Left kidney (tissue), 2 donors: ENCODE results near the gene GMEB1. TPM values are rescaled to one million over a fixed set of nuclear protein-coding genes. Genes with fewer than 3 reads are reported as not detected.
"Not testable (repeated sequence)": the region's sequence is repeated elsewhere in the genome, so short reads cannot be mapped to it uniquely, and the experiment has no call there.

Experiments
- DNase-seq: peaks from one replicate; pipeline ENCODE4 v3.0.0-alpha.2; 2013
- polyA plus RNA-seq: library from polyadenylated mRNA; unstranded; fragments of 120-200 nt; gene quantifications from one replicate; pipeline ENCODE4 v1.2.1, GENCODE V29; 2013; ENCODE audit not compliant: insufficient read length

GMEB1 gene
- polyA plus RNA-seq, 1 donor: 20.6 TPM

DNA sequence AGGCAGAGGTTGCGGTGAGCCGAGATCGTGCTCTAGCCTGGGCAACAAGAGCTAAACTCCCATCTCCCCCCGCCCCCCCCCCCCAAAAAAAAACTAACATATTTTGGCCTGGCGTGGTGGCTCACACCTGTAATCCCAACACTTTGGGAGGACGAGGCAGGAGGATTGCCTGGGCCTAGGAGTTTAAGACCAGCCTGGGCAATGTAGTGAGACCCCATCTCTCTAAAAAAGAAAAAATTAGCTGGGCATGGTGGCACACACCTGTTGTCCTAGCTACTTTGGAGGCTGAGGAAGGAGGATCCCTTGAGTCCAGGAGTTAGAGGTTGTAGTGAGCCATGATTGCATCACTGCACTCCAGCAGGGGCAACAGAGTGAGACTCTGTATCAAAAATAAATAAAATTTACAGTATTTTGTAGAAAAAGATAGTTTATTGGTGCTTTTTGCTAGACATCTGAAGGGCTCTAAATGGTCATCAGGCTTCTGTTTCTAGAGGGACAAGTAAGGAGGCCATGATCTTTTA, 77.1 kb downstream of the GMEB1 start:
- DNase-seq: no peak

DNA sequence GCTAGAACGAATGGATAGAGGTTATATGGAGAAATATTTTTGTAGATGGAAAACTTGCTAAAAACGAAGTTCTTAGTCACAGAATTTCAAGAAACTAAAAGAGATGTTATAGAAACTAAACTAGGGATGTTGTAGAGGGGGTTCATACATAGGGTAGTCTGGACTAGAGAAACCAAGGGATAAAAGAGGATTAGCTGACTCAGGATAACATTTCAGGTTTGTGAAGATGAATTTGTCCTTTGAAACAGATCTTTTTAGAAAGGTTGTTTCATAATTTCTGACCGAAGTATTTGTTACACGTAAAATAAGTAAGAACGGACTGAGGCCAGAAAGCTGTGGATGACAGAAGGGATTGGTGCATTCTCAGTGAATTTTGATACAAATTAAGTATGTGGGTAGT, 81.7 kb downstream of the GMEB1 start:
- DNase-seq: no peak

- not testable (repeated sequence) for DNase-seq
These were observed 82.2 kb downstream of the GMEB1 start for GRCh38 chr1:28750771-28751294.

GRCh38 chr1:28751315-28752060, 82.9 kb downstream of the GMEB1 start:
- DNase-seq: no peak

DNA sequence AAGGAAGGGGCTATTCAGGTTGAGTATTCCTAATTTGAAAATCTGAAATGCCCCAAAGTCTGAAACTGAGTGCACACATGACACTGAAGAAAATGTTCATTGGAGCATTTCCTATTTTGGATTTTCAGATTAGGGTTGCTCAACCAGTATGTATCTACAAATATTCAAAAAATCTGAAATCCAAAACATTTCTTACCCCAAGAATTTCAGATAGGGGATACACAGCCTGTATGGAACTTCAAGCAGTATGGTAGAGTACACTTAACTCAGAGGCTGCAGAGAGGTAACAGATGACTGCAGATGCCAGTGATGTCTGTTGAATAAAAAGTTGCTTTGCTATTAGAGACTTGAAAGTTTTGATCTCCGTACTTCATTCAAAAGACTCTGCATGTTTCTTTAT, 87.1 kb downstream of the GMEB1 start:
- DNase-seq: no peak

DNA sequence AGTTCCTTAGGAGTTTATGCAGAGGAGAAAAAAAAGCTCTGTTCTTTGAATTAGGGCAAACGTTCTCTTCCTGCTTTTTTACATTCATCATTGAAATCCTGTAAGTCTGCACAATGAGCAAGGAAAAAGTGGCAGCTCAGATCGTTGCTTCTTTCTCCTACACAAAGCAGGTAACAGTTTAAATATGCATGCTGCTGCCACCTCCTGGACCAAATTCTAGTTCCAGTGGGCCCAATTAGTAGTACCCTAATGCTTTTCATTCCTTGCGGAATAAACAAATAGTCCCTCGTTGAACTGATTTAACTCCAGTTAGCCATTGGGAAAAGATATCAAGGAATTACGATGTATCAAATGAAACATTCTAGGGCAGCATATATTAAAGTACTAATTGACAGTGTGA, 88.3 kb downstream of the GMEB1 start:
- no peak for DNase-seq

GRCh38 chr1:28758420-28758819, 89.8 kb downstream of the GMEB1 start:
- DNase-seq: no peak

DNA sequence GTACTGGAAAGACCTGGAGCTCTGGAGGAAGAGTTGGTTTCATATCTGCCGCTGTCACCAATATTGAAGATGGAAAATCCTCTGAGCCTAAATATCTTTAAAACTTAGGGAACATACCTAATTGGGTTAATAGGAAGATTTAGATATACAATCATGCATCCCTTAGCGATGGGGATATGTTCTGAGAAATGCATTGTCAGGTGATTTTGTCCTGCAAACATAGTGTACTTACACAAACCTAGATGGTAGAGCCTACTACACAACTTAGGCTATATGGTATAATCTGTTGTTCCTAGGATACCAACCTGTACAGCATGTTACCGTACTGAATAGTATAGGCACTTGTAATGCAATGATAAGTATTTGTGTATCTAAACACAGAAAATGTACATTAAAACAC, 90.7 kb downstream of the GMEB1 start:
- DNase-seq: no peak

DNA sequence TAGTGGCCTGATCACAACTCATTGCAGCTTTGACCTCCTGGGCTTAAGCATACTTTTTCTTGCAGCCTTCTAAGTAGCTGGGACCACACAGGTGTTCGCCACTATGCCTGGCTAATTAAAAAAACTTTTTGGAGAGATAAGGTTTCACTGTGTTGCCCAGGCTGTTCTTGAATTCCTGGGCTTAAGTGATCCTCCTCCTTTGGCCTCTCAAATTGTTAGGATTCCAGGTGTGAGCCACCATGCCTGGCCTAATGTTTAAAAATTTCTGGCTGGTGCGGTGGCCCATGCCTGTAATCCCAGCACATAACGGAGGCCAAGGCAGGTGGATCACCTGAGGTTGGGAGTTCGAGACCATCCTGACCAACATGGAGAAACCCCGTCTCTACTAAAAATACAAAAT, 92.6 kb downstream of the GMEB1 start:
- DNase-seq: no peak

GRCh38 chr1:28766532-28767183, 98.1 kb downstream of the GMEB1 start:
- no peak for DNase-seq

Other genes with a start within 250 kb of the GMEB1 start
- gene RCC1, start 162.7 kb upstream of the GMEB1 start, polyA plus RNA-seq: 41.3 TPM
- 25.6 TPM for gene TRNAU1AP, start 115.7 kb upstream of the GMEB1 start, polyA plus RNA-seq
- gene RAB42, start 76.5 kb upstream of the GMEB1 start, polyA plus RNA-seq: 2.0 TPM
- 28.4 TPM for gene TAF12, start 25.7 kb upstream of the GMEB1 start, polyA plus RNA-seq
- not detected for gene RNU11, start 20.2 kb upstream of the GMEB1 start, polyA plus RNA-seq
- 104 TPM for gene YTHDF2, start 68.2 kb downstream of the GMEB1 start, polyA plus RNA-seq
- 0.52 TPM for gene OPRD1, start 143.4 kb downstream of the GMEB1 start, polyA plus RNA-seq
- 70.6 TPM for gene EPB41, start 245.8 kb downstream of the GMEB1 start, polyA plus RNA-seq